NCI-H2107 treated with DMSO at 0.1 percent for 48 hours (cell line): Measurements from ENCODE around the gene CMTM4.
"Not testable (repeated sequence)": the region's sequence is repeated elsewhere in the genome, so short reads cannot be mapped to it uniquely, and the experiment has no call there.

ENCODE experiments used
- DNase-seq: peaks from one replicate; lab custom pipeline; 2025; ENCODE audit not compliant: unreplicated experiment; lab: John Stamatoyannopoulos, UW

The CMTM4 gene

DNA sequence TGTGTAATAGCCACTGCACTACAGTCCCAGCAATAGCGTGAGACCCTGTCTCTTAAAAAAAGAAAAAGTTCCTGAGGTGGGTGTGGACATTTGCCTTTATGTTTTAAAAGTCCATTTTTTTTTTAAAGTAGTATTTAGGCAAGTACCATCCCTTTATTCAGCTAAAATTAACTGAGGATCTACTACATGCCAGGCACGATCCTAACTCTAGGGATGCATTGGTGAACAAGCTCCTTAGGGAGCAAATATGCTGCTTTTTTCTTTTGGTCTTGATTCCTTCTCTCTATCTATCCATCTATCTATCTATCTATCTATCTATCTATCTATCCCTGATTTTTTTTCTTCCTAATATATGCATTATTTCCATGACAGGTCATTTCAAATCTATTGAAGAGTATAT, 47.4 kb downstream of the CMTM4 start:
- no peak for DNase-seq

DNA sequence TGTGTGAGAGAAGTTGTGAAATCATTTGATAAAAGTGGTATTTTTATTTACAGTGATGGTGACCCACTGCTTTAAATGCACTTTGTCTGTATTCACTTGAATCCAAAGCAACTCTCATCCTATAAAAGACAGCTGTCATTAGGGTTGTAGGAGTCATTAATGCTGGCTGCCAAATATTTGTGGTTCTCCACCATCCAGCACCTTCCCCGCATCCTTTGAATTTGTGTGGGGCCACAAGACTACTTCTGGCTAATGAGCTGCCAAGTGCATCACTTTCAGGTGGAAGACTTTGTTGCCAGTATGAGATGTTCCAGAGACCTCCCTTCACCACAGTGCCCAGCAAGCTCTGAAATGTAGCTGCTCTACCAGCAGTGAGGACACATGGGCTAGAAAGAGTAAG, 48.7 kb downstream of the CMTM4 start:
- DNase-seq, result no peak

DNA sequence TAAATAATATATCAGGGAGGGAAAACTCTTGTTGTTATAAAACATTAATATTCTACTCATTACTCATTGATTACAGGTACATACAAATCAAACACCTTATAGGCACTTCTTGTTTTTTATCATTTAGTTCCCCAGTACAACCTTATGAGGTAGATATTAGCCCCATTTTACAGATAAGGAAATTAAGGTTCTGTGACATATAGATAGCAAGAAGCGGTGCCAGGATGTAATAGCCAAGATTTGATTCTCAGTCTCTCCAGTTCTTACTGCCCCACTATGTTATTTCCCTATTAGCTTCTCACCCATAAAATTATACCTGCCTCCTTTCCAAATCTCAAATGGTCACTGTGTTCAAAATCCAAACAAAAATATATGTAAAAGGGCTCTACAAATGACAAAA, 55.2 kb downstream of the CMTM4 start:
- no peak for DNase-seq

DNA sequence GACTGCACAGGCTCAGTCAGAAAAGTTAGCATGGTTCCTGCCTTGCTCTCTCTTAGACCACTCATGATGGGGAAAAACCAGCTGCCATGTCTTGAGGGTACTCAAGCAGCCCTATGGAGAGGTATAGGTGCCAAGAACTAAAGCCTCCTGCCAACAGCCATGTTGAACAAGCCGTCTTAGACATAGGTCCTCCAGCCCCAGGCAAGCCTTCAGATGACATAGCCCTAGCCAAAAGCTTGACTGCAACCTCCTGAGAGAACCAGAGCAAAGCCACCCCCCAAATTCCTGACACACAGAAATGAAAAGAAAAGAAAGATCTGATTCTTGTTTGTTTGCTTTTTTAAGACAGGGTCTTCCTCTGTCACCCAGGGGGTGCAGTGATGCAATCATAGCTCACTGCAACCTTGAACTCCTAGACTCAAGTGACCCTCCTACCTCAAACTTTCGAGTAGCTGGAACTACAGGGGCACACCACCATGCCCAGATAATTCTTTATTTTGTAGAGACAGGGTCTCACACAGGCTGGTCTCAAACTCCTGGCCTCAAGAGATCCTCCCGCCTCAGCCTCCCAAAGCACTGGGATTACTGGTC, 55.7 kb downstream of the CMTM4 start:
- DNase-seq, result no peak

DNA sequence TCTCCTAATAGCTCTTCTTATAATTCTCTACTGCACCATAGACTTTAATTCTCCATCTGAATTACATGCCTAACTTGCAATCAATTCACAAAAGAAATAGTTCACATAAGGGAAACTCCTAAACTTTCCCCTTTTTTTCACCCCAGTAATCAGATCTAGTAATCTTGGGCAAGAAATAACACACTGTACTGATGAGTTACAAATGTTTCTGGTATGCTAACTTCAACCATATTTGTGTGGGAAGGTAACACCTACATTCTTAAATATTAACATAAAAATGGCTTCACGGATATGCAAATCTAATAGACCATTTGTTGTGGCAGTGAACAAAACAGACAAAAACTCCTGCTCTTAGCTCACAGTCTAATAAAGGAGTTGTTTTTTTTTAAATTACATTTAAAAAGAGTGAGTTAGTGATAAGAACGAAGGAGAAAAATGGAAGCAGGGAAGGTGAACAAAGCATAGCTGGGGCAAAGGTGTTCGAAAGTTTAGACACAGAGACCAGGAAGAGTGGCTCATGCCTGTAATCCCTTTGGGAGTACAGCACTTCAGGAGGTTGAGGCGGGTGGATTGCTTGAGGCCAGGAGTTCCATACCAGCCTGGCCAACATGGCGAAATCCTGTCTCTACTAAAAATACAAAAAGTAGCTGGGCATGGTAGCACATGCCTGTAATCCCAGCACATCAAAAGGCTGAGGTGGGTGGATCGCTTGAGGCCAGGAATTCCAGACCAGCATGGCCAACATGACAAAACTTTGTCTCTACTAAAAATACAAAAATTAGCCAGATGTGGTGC, 57.3 kb downstream of the CMTM4 start:
- no peak for DNase-seq

DNA sequence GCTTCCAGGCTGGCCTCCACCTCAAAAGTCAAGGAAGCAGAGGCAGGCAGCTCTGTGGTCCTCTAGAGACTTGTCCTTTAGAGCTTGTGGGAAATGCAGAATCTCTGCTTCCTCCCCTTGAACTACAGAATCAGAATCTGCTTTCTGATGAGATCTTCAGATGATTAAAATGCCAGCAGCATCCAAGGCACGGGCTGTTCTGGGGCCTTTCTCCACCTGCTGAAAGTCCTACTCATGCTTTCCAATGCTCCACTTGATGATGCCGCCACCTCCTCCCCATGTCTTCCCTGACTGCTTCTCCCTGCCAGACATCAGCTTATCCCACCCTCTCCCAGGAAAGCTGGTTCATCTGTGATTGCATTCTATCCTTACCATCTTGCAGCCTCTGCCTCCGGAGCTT, 58.7 kb downstream of the CMTM4 start:
- DNase-seq, result no peak

DNA sequence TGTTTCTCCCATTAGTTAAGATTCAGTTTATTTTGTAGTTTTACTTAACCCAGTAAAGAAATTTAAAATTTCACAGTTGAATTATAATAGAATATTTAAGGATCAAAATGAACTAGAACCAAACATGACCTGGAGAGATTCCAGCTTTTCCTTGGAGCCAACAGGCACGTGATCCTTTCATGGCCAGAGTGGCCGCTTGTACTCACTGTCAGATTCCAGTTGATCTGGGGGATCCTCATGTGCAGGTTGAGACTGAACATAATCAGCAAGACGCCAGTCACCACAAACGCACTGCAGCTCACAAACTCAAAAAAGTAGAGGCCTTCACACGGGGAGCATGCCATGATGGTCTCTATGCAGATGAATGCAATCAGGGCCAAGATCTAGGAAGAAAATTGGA, 60.3 kb downstream of the CMTM4 start:
- no peak for DNase-seq

DNA sequence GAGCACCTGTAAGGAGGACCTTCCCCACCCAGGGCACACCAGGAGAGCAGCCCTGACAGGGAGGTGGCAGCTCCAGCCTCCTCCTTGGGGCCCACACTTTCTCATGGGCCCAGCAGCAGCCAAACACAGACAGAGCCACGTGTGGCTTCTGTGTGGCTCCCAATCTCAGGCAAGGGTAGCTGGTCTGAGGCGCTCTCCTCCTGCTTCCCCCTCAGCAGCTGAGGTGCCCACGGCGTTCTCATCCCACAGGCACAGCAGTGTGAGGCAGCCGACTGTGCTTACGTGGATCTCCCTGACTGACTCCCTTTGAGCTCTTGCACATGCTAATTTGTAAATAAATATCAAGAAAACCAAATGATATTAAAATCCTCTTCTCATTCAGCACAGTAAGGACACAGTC, 61.1 kb downstream of the CMTM4 start:
- DNase-seq, result no peak

DNA sequence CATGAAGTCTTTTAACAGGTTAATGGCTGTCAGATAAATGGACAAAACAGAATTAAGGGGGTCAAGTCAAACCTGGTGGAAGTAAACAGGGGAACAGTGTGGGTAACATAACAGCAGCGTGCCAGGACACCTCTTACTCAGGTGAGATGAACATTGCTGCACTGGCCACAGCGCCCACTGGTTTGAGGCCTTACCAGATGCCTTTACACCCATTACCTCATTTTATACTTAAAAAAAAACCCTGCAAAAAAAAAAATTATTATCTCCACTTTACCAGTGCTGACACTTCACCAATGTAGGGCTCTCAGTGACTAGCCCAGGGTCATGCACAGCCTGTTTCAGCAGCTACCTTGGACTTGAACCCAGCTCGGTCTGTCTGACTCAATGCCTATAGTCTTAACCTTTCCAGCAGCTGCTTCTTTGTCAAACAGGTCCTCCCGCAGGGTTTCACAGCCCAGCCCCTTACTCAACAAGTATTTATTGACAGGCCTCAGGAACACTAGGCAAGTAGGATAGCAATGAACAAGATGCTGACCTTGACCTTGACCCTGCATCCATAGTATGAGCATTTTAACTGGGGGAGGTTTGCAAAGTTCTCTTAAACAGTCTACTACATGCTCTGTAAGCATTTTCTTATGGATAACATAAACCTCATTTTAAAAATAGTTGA, 61.9 kb downstream of the CMTM4 start:
- no peak for DNase-seq

DNA sequence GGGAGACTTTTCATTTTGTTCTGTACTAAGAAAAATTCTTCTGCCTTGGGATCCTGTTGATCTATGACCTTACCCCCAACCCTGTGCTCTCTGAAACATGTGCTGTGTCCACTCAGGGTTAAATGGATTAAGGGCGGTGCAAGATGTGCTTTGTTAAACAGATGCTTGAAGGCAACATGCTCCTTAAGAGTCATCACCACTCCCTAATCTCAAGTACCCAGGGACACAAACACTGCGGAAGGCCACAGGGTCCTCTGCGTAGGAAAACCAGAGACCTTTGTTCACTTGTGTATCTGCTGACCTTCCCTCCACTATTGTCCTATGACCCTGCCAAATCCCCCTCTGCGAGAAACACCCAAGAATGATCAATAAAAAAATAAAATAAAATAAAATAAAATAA, 65.0 kb downstream of the CMTM4 start:
- not testable (repeated sequence) for DNase-seq

DNA sequence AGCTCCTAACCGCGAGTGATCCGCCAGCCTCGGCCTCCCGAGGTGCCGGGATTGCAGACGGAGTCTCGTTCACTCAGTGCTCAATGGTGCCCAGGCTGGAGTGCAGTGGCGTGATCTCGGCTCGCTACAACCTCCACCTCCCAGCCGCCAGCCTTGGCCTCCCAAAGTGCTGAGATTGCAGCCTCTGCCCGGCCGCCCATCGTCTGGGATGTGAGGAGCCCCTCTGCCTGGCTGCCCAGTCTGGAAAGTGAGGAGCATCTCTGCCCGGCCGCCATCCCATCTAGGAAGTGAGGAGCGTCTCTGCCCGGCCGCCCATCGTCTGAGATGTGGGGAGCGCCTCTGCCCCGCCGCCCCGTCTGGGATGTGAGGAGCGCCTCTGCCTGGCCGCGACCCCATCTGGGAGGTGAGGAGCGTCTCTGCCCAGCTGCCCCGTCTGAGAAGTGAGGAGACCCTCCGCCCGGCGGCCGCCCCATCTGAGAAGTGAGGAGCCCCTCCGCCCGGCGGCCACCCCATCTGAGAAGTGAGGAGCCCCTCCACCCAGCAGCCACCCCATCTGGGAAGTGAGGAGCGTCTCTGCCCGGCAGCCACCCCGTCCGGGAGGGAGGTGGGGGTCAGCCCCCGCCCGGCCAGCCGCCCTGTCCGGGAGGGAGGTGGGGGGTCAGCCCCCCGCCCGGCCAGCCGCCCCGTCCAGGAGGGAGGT, 65.8 kb downstream of the CMTM4 start:
- DNase-seq, result not testable (repeated sequence)

DNA sequence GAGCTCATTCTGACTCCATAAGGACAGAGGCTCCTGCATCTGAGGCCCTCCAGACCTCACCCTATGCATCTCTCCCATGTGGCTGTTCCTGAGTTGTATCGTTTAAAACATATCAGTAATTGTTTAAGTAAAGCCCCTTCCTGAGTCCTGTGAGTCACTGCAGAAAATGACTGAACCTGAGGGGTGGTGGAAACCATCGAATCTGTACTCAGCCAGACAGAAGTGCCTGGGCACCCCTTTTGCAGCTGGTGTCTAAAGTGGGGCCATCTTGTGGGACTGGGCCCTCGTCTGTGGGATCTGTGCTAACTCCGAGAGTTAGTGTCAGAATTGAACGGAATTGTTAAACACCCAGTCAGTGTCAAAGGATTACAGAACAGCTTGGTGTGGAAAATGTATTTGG, 66.7 kb downstream of the CMTM4 start:
- no peak for DNase-seq

DNA sequence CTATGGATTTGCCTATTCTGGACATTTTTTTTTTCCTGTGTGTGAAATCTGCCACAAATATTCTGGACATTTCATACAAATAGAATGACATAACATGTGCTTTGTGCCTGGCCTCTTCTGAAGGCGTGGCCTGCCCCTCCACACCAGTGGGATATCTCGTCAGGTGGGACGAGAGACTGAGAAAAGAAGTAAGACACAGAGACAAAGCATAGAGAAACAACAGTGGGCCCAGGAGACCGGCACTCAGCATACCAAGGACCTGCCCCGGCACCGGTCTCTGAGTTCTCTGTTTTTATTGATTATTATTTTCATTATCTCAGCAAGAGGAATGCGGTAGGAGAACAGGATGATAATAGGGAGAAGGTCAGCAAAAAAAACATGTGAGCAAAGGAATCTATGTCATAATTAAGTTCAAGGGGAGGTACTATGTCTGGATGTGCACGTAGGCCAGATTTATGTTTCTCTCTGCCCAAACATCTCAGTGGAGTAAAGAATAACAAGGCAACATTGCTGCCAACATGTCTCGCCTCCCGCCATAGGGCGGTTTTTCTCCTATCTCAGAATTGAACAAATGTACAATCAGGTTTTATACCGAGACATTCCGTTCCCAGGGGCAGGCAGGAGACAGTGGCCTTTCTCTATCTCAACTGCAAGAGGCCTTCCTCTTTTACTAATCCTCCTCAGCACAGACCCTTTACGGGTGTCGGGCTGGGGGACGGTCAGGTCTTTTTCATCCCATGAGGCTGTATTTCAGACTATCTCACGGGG, 68.7 kb downstream of the CMTM4 start:
- DNase-seq, result not testable (repeated sequence)

DNA sequence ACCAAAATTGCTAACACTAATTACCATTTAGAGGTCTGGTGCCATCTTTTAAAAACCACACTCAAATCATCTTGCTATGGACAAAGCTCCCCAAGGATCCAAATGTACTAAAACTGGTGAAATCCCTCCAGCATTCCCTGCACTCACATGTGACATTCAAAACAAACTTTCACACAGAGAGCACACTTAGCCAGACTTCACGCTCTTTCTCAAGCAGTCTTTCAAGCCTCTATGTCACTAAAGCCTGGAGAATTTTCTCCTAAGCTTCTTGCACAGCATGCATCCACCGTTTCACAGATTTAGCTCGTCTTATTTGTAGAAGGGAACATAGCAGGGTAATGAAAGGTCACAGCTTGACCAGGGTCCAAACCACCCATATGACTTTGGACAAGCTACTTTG, 72.8 kb downstream of the CMTM4 start:
- no peak for DNase-seq

DNA sequence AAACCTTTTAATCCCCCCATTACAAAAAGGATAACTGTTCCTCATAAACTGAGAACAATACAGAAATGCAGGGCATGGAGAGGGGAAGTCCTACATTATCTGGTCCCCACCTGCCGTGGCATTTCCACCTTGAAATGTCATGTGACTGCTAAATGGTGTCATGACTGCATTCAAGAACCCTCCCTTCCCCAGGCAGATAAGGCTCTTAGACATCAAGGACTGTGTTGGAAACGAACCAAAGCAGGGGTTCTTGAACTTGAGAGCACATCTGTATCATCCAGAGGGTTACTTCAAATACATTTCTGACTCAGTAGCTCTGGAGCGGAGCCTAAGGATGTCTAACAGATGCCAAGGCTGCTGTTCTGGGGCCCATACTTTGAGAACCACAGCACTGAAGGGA, 73.7 kb downstream of the CMTM4 start:
- DNase-seq, result no peak

DNA sequence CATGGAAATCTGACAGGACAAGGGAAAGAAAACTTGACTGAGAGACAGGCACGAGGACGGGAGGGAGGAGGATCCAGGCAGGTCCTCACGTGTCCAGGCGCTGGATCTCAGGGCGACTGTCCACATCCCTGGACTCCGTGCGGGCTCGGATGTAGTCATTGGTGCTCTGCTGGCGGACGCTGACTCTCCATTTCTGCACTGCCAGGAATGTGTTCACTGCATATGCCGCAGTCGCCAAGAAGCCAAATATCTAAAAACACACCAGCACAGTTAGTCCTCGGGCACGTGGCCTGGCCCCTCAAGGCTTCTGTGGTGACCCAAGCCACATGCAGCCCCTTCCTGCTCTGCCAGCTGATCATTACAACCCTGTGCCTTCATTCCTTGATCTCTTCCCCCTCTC, 74.6 kb downstream of the CMTM4 start:
- DNase-seq, result no peak

DNA sequence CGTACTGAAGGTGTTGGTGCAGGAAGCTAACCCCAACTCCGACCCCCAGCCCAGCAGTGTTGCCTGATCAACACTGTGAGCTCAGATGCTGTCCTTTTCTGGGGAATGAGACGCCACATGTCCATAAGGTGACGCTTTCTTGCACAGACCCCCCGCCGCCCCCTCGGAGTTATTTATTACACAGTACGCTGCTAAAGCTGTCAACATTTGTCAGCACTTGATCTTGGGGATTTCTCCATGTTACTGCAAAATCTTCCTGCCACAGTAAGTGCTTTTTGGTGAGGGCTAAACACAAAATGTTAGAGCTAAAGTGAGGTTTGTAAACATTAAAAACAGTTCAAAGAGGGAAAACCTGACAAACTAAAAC, 76.1 kb downstream of the CMTM4 start:
- no peak for DNase-seq

DNA sequence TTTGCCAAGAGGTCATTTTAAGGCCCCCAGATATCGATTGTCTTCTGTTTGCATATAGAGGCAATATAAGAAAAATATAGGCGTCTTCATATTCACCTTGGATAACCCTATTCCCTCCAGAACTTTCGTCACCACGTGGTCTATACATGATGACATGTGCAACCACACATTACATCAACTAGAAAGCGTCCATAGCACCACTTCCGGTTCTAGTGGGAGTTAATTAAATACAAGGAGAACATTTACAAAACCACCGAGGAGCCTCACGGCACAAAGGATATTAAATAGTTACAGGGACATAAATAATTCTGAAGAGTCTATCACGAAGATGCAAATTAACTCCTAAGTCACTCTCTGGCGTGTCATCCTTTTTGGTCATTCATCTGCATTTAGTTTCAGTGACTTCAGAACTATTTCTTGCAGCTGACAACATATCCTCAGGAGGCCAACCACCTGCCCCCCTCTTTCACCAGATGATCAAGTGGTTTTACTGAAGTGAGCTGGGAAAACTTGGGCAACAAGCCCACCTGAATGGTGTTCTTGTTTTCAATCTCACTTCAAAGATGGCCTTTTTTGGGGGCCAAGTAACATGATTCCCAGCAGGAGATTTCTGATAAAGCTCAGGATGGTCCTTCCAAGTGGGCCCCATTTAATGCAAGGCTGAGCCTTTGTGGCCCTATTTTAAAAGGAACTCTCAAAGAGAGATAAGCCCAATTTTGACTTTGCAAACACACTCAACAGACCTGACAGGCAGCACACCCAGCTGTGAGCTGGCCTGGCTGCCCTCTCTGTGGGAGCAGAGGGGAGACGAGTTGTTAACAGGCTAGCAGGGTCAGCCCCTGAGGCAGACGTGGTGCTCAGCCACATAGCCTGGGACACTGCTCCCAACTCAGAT, 76.8 kb downstream of the CMTM4 start:
- no peak for DNase-seq

DNA sequence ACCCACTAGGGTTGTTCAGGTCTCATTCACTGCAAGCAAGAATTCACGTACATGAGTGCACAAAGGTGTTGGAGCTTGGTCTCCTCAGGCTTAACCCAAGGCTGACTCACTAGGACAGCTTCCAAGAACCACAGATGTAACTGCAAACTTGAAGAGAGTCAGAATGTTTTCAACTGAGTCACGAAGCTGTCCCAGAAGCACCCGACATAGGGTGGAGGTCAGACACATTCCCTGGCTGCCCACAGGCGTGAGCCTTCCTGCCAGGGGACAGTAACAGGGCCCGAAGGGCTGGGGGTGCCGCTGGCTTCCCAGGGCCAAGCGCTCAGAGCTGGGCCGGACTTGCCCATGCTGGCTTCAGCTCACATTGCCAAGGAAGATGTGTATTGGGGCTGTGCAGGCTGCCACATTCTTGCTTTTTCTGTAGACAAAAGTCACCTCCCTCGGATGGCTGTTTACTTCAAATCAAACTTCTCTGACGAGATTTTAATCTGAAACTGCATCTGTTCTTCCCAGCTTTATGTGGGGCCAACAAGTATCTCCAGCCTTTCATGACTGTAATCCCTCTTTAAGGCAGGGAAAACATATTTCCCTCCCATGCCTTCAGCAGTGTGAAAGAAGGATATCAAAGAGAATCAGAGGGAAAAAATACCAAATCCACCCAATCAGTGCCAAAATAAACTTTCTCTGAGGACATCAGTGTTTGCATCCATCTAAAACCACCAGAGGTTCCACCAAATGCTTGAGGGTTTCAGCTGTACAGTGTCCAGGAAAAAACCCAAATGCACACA, 77.8 kb downstream of the CMTM4 start:
- no peak for DNase-seq
